Lung (tissue), 12 donors: Measurements from ENCODE around the gene MAN1B1. TPM values are rescaled to one million over a fixed set of nuclear protein-coding genes. Genes with fewer than 3 reads are reported as not detected.
"Not testable (repeated sequence)": the region's sequence is repeated elsewhere in the genome, so short reads cannot be mapped to it uniquely, and the experiment has no call there.

Experiments
- ATAC-seq: fragments of 200-7000 bp; cut with Tn5 transposase; one replicate; pipeline ENCODE4 v1.9.1; 2020; ENCODE audit warnings: moderate number of reproducible peaks; ENCODE audit not compliant: insufficient read depth, low FRiP score
- DNase-seq, 3 donors: peaks; one replicate each; pipeline ENCODE4 v3.0.0-alpha.2; 2013 to 2017
- H3K27ac ChIP-seq, 2 donors: one replicate each; pipeline ENCODE4 v1.5.1; 2013; ENCODE audit warnings: mild to moderate bottlenecking in 2 of 2, moderate library complexity in 2 of 2, control low read depth in 1 of 2, inconsistent platforms in 1 of 2, low read depth in 1 of 2, low read length in 1 of 2
- H3K27me3 ChIP-seq, 3 donors: one replicate each; pipeline ENCODE4 v1.5.1; 2013; ENCODE audit warnings: low read length in 2 of 3; ENCODE audit not compliant: control insufficient read depth in 3 of 3, insufficient read depth in 3 of 3
- H3K36me3 ChIP-seq, 4 donors: one replicate each; pipeline ENCODE4 v1.5.1; 2013; ENCODE audit warnings: low read length in 4 of 4, mild to moderate bottlenecking in 1 of 4, moderate library complexity in 1 of 4; ENCODE audit not compliant: control insufficient read depth in 4 of 4, insufficient read depth in 4 of 4
- H3K4me1 ChIP-seq, 5 donors: one replicate each; pipeline ENCODE4 v1.5.1; 2013; ENCODE audit warnings: low read length in 5 of 5, mild to moderate bottlenecking in 2 of 5, moderate library complexity in 1 of 5; ENCODE audit not compliant: control insufficient read depth in 5 of 5, insufficient read depth in 5 of 5
- H3K4me3 ChIP-seq: one replicate; pipeline ENCODE4 v1.5.1; 2013; ENCODE audit warnings: mild to moderate bottlenecking, control low read depth, moderate library complexity
- H3K9ac ChIP-seq, 2 donors: one replicate each; pipeline ENCODE4 v1.5.1; 2013; ENCODE audit warnings: low read length in 2 of 2, control low read depth in 1 of 2; ENCODE audit not compliant: insufficient read depth in 1 of 2
- H3K9me3 ChIP-seq, 4 donors: one replicate each; pipeline ENCODE4 v1.5.1; 2013; ENCODE audit warnings: low read length in 3 of 4, mild to moderate bottlenecking in 1 of 4, moderate library complexity in 1 of 4; ENCODE audit not compliant: control insufficient read depth in 4 of 4, insufficient read depth in 3 of 4
- CTCF ChIP-seq: IDR thresholded peaks from 2 replicates; pipeline ENCODE4 v1.5.1; 2012; ENCODE audit warnings: mild to moderate bottlenecking; ENCODE audit errors: control extremely low read depth, extremely low read depth
- WGBS, 2 donors: extraction: QIAGEN DNeasy Blood & Tissue Kit; methylation state at CpG; one replicate each; pipeline ENCODE4 v1.1.7; 2013; 5-methylcytosine and 5-hydroxymethylcytosine counted together
- polyA plus RNA-seq, 2 donors: library from polyadenylated mRNA; stranded (reverse); fragments of 200-250 nt; gene quantifications; one replicate each; pipeline ENCODE4 v1.2.1, GENCODE V29; 2013
- total RNA-seq, 2 donors: library from RNA; depleted of rRNA in 1 of 2; stranded (reverse); fragments of >200 nt in 1 of 2; gene quantifications; one replicate each; pipeline ENCODE4 v1.2.1, GENCODE V29; 2014 to 2021
- donor health status: control.
- donor health status: control.
- donor health status: Bipolar disorder and iron deficiency.
- donor health status: healthy.
- donor health status: DM: yes; HTN: yes; CAD: no.

MAN1B1 gene
- total and polyA plus RNA-seq, 4 donors, result 40.3 to 70.9 (median 56.8) TPM

GRCh38 chr9:137122796-137123467 is 36.1 kb downstream of the MAN1B1 start:
- H3K9me3 ChIP-seq, H3K27me3 ChIP-seq, H3K4me3 ChIP-seq, ATAC-seq, DNase-seq, H3K9ac ChIP-seq, H3K27ac ChIP-seq, H3K4me1 ChIP-seq, H3K36me3 ChIP-seq: not testable (repeated sequence)
- 88% methylated on average over 16 of the region's 16 CpGs for WGBS, 2 donors

- no peak for TF ChIP-seq CTCF
- ATAC-seq, result no peak
Observed at GRCh38 chr9:137123468-137123837, 36.7 kb downstream of the MAN1B1 start.

GRCh38 chr9:137123952-137124462 is 37.2 kb downstream of the MAN1B1 start:
- peaks cover 0 to 14% (median 6%) of the 10 kb centered on the region in 5 donors for H3K4me1 ChIP-seq
- not testable (repeated sequence) for H3K9me3 ChIP-seq, ATAC-seq, H3K27me3 ChIP-seq, H3K36me3 ChIP-seq, H3K9ac ChIP-seq, H3K4me3 ChIP-seq, H3K27ac ChIP-seq, DNase-seq
- WGBS, 2 donors, result 90 to 96% methylated on average over 5 of the region's 5 CpGs

More at GRCh38 chr9:137123468-137123837, 36.7 kb downstream of the MAN1B1 start:
- 77 to 82% methylated on average over 5 of the region's 5 CpGs for WGBS, 2 donors
- DNase-seq, result no peak
- Histone ChIP-seq H3K36me3 (no peaks in the 10 kb centered on the region), H3K4me1 (peaks cover 0 to 9% (median 6%) of the 10 kb centered on the region in 5 donors), H3K27me3 (no peaks in the 10 kb centered on the region), H3K27ac (no peak overlapping the region), H3K9ac (no peak overlapping the region), H3K9me3 (no peaks in the 10 kb centered on the region), H3K4me3 (no peak overlapping the region)

GRCh38 chr9:137126786-137127185 is 40.0 kb downstream of the MAN1B1 start:
- Histone ChIP-seq H3K9me3 (peaks cover 0 to 5% (median 0%) of the 10 kb centered on the region in 4 donors), H3K27ac (peak overlapping the region in 1 of 2 donors; percentile 82), H3K27me3 (no peaks in the 10 kb centered on the region), H3K4me1 (peaks cover 0 to 16% (median 6%) of the 10 kb centered on the region in 5 donors), H3K9ac (no peak overlapping the region), H3K36me3 (no peaks in the 10 kb centered on the region), H3K4me3 (no peak overlapping the region)
- TF ChIP-seq CTCF, result no peak
- ATAC-seq, result no peak
- no peak for DNase-seq
- 14 to 17% methylated on average over 3 of the region's 3 CpGs for WGBS, 2 donors
